T follicular helper cell (primary cell): ENCODE data around the gene BICRAL.
"Not testable (repeated sequence)": the region's sequence is repeated elsewhere in the genome, so short reads cannot be mapped to it uniquely, and the experiment has no call there.

Experiments used
- DNase-seq: peaks from one replicate; pipeline ENCODE4 v3.0.0-alpha.2; 2020; ENCODE audit warnings: low read depth

BICRAL gene

GRCh38 chr6:42764911-42765648 is 16.8 kb upstream of the BICRAL start:
- no peak for DNase-seq

DNA sequence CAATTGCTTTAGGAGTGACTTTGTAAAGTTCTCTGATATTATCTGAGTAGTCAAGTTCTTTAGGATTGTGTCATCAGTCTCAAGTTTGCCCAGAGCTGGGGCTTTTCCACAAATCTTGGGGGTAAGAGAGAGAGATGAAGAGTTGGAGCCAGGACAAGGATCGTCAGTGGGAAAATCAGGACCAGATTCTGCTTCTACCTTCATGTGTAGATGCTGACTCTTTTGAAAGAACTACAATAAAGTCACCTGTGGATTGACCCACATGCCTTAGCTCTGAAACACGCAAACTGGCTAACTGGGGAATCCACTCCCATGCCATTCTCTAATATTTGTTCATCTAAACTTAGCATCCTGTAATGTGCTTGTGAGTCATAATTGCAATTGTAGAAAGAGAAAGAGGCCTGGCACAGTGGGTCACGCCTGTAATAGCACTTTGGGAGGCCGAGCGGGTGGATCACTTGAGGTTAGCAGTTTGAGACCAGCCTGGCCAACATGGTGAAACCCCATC is 15.6 kb upstream of the BICRAL start:
- no peak for DNase-seq

DNA sequence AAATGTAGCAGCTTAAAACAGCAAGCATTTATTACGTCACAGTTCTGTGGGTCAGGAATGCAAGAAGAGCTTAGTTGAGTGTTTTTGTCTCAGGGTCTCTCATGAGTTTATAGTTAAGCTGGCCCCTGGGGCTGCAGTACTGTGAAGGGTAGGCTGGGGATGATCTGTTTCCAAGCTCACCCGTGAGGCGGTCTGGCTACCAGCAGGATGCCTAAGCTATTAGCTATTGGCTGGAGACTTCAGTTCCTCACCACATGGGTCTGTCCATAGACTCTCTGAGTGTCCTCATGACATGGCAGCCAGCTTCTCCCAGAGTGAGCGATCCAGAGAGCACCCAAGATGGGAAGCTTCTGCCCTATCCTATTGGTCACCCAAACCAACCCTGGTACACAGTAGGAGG is 12.8 kb upstream of the BICRAL start:
- DNase-seq = no peak

DNA sequence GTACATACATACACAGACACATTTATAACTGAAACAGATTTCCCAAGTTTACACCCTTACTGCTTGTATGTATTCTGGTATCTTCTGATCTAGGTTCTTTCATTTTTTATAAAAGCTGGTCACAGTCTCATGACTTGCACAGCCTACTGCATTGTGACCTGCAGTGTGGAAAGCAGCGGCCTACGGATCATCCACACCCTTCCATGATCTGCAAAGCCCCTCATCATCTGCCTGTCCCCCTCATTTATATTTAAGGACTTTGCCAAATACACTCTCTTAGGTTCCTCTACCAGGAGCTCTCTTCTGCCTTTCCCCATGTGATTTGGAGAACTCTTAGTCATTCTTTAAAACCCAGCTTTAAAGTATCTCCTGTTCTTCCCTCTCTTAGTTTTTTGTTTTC is 12.0 kb upstream of the BICRAL start:
- no peak for DNase-seq

DNA sequence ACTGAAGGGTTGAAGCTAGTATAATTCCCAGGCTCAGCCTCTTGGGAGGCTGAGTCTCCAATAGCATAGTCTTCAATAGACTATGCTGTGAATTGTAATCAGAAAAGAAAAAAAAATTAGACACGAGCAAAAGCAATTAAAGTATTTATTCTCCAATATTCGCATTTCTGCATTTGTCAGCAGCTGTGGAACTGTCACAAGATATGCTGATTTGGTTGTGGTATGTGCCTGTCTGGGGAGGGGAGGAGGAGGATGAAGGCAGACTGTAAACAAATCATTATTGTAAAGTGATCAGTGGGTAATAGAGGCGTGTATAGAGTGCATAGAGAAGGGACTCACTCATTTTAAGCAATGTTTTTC is 10.1 kb upstream of the BICRAL start:
- DNase-seq = peak; percentile 22

- DNase-seq = peak; percentile 19
Measured at GRCh38 chr6:42774201-42774600, 7.7 kb upstream of the BICRAL start.

DNA sequence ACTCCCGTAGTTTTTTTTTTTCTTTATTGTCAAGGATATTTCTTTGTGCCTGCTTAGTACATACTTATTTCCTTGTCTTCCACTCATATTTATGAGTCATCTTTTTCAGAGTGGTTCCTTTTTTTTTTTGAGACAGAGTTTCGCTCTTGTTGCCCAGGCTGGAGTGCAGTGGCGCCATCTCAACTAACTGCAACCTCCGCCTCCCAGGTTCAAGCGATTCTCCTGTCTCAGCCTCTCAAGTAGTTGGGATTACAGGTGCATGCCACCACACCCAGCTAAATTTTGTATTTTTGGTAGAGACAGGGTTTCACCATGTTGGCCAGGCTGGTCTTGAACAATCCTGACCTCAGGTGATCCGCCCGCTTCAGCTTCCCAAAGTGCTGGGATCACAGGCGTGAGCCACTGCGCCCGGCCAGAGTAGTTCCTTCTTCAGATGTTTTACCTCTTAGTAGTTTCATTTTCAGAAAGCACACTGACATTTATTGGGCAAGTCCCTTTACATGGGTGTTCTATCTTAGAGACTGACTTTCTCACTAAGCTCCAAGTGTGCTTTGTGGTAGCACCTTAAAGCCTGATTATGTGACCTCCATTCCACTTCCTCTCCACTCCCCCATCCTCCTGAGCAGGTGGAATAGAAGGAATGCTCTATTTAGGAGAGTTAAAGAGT is 6.9 kb upstream of the BICRAL start:
- DNase-seq = not testable (repeated sequence)

DNA sequence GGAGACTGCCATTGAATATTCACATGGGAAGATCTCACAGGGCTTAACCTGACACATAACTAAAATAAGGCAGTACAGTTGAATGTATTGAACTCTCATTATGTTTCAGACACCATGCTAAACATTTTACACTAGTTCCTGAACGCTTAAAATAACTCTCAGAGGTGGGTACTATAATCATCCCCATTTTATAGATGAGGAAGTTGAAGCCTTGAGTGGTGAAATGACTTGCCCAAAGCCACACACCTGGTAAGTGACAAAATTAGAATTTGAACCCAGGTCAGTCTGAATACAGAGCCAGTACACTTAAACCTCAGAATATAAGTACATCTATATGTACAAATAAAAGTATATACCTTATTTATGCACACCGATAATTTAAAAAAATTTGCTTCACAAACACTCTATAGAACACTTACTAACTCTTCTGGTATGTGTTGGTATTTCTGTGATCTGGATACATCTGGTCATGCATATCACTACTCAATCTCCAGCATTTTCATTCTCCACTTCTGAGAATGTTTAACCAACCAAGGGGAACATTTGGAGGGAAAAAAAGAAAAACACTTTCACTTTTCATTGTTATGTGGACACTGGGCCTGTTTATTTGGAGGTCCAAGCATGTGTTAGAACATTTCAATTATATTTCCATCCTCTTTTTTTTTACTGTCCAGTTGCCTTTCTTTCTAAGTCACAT is 4.6 kb upstream of the BICRAL start:
- DNase-seq = no peak

DNA sequence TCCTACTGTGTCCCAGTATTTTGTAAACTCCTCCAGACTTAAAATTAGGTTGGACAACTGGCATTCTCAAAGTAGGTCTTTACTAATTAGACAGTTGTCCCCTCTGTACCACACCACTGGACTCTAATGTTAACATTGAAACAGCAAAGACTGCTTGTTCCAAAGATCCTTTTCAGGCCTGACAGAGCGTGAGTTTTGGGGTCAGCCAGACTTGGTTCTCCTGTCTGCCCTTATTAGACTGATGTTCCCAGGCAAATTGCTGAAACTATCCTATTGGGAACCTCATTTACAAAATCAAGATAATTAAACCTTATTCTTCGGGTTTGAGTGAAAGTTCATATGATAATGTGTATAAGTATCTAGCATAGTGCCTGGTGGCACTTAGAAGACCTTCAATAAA is 3.7 kb upstream of the BICRAL start:
- DNase-seq = no peak

- DNase-seq = no peak
Measured at GRCh38 chr6:42779521-42779920, 2.3 kb upstream of the BICRAL start.

GRCh38 chr6:42781546-42781795 is 381 bp upstream of the BICRAL start:
- DNase-seq = no peak

DNA sequence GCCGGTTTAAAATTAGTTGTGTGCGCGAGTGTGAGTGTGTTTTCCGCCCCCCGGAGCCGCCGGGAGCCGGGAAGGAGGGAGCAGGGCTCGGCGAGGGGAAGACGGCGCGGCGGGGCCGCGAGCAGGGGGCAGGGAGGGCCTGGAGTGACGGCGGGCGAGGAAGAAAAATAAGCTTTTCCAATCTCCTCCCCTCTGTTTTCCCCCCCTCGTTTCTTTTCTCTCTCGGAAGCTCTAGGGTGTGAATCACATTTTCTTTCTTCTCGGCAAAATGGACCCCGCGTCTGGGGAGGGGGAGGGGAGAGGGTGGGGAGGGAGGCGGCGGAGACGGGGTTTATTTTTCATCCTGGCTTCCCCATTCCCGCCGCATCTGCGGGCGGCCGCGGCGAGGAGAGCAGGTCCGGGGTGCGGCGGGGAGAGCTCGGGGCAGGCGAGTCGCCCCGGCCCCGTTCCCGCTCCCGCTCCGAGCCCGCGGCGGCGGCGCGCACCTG is 881 bp downstream of the BICRAL start:
- DNase-seq = peak; percentile 75

GRCh38 chr6:42783177-42783875 is 1.5 kb downstream of the BICRAL start:
- peak; percentile 67 for DNase-seq

GRCh38 chr6:42783876-42784642 is 2.2 kb downstream of the BICRAL start:
- DNase-seq = no peak

DNA sequence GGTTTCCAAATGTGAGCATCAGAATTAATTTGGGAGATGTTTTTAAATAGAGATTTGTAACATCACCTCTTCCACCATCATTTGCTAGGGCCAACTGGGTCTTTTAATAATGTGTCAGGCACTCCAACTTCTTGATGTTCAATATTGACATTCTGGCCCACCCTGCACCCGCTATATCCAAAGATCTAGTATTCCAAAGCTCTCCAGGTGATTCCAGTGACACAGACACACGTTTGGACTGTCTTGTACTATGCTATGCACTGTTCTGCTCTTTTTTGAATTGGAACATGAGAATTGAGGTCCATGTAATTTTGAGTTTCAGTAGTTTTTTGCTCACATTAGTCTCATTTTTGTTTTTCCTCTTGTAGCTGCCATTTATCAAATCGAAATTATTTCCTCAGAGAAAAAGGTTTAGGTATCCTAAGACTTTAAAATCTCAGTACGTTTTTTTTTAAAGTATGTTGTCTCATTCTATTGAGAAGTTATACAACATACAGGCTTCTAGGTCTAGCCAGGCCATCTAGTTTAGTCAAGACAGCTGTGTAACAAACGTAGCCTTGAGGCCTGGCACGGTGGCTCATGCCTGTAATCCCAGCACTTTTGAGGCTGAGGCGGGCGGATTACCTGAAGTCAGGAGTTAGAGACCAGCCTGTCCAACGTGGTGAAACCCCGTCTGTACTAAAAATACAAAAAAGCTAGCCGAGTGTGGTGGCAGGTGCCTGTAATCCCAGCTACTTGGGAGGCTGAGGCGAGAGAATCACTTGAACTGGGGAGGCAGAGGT is 3.1 kb downstream of the BICRAL start:
- no peak for DNase-seq

- no peak for DNase-seq
Measured at GRCh38 chr6:42786525-42786985, 4.7 kb downstream of the BICRAL start.

- DNase-seq = no peak
Measured at GRCh38 chr6:42787063-42787472, 5.2 kb downstream of the BICRAL start.

- no peak for DNase-seq
Measured at GRCh38 chr6:42788671-42789070, 6.8 kb downstream of the BICRAL start.

- no peak for DNase-seq
Measured at GRCh38 chr6:42790549-42791181, 8.8 kb downstream of the BICRAL start.

- DNase-seq = no peak
Measured at GRCh38 chr6:42791706-42792320, 10.0 kb downstream of the BICRAL start.
